Activated naive CD4-positive, alpha-beta T cell treated with anti-CD3 and anti-CD28 coated beads, Interleukin-2, amount 50 U/mL, for 16 hours (primary cell): ENCODE results near the gene TNFAIP2.
"Not testable (repeated sequence)": the region's sequence is repeated elsewhere in the genome, so short reads cannot be mapped to it uniquely, and the experiment has no call there.

Experiments used
- DNase-seq: peaks from one replicate; pipeline ENCODE4 v3.0.0-alpha.2; 2020

Gene TNFAIP2

GRCh38 chr14:103135333-103136260, 12.3 kb downstream of the TNFAIP2 start:
- DNase-seq, result no peak

GRCh38 chr14:103136388-103137271, 13.4 kb downstream of the TNFAIP2 start:
- no peak for DNase-seq

GRCh38 chr14:103137689-103138300, 14.5 kb downstream of the TNFAIP2 start:
- DNase-seq, result no peak

GRCh38 chr14:103138301-103139131, 15.3 kb downstream of the TNFAIP2 start:
- DNase-seq, result no peak

GRCh38 chr14:103139132-103140025, 16.1 kb downstream of the TNFAIP2 start:
- no peak for DNase-seq

GRCh38 chr14:103140316-103141109, 17.3 kb downstream of the TNFAIP2 start:
- no peak for DNase-seq

GRCh38 chr14:103141117-103141796, 18.0 kb downstream of the TNFAIP2 start:
- DNase-seq, result no peak

- DNase-seq, result no peak
Measured at GRCh38 chr14:103142026-103142425, 18.8 kb downstream of the TNFAIP2 start.

- DNase-seq, result no peak
Measured at GRCh38 chr14:103142721-103143302, 19.6 kb downstream of the TNFAIP2 start.

GRCh38 chr14:103143506-103143905, 20.2 kb downstream of the TNFAIP2 start:
- no peak for DNase-seq

- no peak for DNase-seq
Measured at GRCh38 chr14:103144085-103144484, 20.8 kb downstream of the TNFAIP2 start.

- DNase-seq, result no peak
Measured at GRCh38 chr14:103146141-103146709, 23.0 kb downstream of the TNFAIP2 start.

- DNase-seq, result no peak
Measured at GRCh38 chr14:103149351-103150237, 26.3 kb downstream of the TNFAIP2 start.

GRCh38 chr14:103151270-103151945, 28.1 kb downstream of the TNFAIP2 start:
- DNase-seq, result no peak

GRCh38 chr14:103155010-103155409, 31.7 kb downstream of the TNFAIP2 start:
- no peak for DNase-seq

- DNase-seq, result not testable (repeated sequence)
Measured at GRCh38 chr14:103155416-103155815, 32.2 kb downstream of the TNFAIP2 start.

- no peak for DNase-seq
Measured at GRCh38 chr14:103155826-103156394, 32.6 kb downstream of the TNFAIP2 start.
